LNCaP clone FGC (cell line): ENCODE measurements around the gene ITPR2.
"Not testable (repeated sequence)": the region's sequence is repeated elsewhere in the genome, so short reads cannot be mapped to it uniquely, and the experiment has no call there.

ENCODE experiments used
- DNase-seq: peaks from one replicate; pipeline ENCODE4 v3.0.0-alpha.2; 2011; ENCODE audit warnings: low read depth
- H3K4me3 ChIP-seq: 2 replicates; pipeline ENCODE4 v1.5.1; 2011; ENCODE audit warnings: mild to moderate bottlenecking, low read depth, low read length, control low read depth
- TF ChIP-seq, protein P1 (sequence below): IDR thresholded peaks from 2 replicates; pipeline ENCODE4 v1.5.1; 2012; ENCODE audit warnings: mild to moderate bottlenecking; ENCODE audit not compliant: control insufficient read depth, insufficient read depth; ENCODE audit errors: extremely low read depth

The ITPR2 gene

DNA sequence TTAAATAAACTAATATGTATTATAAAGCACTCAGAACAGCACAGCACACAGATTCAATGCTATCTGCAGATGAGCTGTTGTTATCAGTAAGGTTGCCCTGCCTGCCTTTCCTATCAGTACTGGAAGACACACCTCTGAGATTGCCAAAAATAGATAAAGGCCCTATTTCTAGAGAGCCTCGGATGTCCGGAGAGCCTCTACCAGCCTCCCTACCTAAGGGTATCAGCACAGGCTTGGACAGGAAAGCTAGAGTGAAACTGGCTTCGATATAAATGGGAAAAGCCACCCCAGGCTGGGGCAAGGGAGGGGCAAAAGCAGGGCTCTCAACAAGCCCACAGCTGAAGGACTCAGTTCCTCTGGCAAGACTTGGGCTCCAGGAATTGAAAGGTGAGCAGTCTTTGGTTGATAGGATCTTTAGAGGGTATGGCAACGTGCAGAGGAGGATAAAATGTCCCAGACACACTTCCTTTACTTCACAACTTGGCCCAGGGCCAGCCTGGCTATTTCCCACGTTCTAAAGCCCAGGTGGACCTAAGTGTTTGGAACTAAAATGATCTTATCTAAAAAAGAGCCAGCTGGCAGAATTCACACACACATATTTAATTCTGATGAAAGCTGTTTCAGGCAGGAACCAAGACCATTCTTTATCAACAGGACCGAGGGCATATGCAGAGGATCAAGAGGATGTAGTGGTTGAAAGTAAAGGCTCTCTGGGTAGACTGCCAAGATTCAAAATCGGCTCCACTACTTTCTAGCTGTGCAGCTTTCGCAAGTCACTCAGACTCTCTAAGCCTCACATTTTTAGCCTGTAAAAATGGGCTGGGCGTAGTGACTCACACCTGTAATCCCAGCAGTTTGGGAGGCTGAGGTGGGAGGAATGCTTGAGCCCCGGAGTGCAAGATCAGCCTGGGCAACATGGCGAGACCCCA, 37.8 kb upstream of the ITPR2 start:
- peak; percentile 90 for DNase-seq
- TF ChIP-seq, protein P1, sequence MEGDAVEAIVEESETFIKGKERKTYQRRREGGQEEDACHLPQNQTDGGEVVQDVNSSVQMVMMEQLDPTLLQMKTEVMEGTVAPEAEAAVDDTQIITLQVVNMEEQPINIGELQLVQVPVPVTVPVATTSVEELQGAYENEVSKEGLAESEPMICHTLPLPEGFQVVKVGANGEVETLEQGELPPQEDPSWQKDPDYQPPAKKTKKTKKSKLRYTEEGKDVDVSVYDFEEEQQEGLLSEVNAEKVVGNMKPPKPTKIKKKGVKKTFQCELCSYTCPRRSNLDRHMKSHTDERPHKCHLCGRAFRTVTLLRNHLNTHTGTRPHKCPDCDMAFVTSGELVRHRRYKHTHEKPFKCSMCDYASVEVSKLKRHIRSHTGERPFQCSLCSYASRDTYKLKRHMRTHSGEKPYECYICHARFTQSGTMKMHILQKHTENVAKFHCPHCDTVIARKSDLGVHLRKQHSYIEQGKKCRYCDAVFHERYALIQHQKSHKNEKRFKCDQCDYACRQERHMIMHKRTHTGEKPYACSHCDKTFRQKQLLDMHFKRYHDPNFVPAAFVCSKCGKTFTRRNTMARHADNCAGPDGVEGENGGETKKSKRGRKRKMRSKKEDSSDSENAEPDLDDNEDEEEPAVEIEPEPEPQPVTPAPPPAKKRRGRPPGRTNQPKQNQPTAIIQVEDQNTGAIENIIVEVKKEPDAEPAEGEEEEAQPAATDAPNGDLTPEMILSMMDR = no peak
- H3K4me3 ChIP-seq = no peak overlapping the region

DNA sequence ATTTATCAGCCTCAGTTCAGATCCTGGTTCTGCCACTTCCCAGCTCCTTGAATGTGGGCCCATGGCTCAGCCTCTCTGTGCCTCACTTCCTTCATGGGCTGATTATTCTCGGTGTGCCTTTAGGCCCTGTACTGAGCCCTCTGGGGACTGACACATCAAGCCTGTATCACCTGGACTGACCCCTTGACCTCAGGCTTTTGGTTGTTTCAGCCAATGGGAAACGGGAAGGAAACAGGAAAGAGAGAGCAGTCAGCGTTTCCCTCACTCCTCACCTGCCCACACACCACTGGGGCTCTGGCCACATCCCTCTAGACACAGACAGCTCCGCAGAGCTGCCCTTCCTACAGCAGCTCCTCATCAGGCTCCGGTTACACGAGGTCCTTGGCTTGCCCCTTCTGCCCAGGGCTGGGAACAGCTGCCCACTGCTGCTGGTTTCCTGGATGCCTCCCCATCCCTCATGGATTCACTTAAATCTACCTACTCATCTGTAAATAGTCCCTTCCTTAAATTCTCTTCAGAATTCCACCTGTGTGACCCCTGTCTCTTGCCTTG, 37.0 kb upstream of the ITPR2 start:
- H3K4me3 ChIP-seq = no peak overlapping the region
- DNase-seq = no peak
- TF ChIP-seq, protein P1 = no peak

DNA sequence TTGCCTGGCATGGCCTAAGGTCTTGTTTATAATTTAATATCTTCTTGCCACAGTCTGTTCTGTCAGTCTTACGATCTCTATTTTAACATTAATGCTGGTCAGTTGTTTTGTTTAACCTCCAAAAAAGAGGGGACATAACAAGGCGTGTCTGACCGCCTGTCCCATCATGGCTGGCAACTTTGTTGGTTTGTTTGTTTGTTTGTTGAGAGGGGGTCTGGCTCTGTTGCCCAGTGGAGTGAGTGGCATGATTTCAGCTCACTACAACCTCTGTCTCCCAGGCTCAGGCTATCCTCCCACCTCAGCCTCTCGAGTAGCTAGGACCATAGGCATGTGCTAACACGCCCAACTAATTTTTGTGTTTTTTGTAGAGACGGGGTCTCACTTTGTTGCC, 36.1 kb upstream of the ITPR2 start:
- H3K4me3 ChIP-seq = no peak overlapping the region
- TF ChIP-seq, protein P1 = no peak
- no peak for DNase-seq

DNA sequence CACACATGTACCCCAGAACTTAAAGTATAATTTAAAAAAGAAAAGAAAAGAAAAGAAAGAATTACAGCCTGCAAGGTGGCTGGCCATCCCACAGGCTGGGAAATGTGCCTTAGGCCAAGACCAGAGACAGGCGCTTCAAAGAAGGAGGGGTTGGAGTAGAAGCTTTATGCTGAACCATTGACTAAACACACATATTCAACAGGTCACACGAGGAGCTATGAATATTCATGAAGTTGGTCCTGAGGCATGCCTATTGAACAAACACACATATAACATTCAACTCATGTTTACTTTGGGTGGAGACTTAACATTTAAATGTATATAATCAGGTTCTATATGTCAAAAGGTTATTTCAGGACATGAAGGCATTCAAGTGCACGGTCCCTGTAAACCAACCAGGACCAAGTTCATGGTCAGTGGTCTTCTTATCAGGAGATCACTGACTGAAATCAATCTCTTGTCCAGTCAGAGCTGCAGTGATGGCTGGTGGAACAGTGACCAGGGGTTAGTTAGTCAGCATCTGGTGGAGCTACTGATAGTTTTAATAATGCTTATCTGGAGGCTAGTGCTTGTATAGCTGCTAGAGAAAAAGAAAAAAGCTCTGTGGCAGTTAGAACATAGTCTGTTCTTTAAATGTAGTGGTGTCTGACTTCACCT, 35.6 kb upstream of the ITPR2 start:
- H3K4me3 ChIP-seq = no peak overlapping the region
- TF ChIP-seq, protein P1 = no peak
- DNase-seq = no peak

DNA sequence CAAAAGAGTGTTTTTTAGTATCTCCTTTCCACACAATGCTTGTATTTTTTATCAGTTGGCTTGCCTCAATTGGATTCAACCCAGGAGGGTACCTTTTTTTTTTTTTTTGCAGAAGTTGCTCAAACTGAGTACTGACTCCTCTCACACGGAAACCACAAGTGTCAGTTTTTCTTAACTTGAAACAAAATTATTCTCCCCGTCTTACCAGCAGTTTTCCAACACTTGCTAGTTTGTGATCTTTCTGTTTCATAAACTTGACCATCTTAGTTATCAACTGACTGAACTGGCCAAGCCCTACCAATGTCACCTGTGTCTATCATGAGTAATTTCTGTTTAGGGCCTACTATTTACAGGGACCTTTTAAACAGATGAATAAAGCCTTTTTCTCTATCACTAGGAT, 34.1 kb upstream of the ITPR2 start:
- no peak for DNase-seq
- H3K4me3 ChIP-seq = no peak overlapping the region
- TF ChIP-seq, protein P1 = no peak

DNA sequence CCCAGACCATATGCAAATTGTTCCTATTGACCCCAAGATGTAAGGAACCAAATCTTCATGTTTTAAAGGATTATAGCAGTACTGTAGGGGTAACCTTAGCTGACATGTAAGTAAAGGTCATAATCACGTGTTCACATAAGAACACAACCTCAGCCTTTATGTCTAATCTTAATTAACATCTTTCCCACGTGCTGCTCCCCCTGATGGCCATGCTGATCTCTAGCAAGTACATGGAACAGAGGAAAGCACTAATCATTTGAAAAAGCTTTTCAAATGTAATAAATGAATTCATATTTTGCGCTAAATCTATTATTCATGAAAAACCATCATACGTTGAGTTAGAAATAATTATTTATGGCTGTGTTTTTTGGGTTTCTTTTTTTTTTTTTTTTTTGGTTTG, 30.5 kb upstream of the ITPR2 start:
- TF ChIP-seq, protein P1 = peak; percentile 28; the same call in 1 of the 2 replicates
- no peak overlapping the region for H3K4me3 ChIP-seq
- no peak for DNase-seq

DNA sequence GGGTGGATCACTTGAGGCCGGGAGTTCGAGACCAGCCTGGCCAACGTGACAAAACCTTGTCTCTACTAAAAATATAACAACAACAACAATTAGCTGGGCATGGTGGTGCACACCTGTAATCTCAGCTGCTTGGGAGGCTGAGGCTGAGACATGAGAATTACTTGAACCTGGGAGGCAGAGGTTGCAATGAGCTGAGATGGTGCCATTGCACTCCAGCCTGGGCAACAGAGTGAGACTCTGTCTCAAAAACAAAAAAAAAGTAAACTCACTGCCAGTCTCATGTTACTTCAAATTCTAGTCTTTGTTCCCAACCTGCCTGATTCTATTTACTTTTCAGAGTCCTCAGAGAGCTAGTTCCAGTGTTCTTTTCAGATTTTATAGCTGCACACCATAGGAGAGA, 29.8 kb upstream of the ITPR2 start:
- H3K4me3 ChIP-seq, DNase-seq: not testable (repeated sequence)
